Measurements from ENCODE around the gene APBA3.

GRCh38 chr19:3743486-3743885 lies 18.0 kb downstream of the APBA3 start:
- TF ChIP-seq EZH2 (IDR thresholded peaks at IDR 0.05; ENCODE audit: low read length) (no peak), CTCF (optimal IDR thresholded peaks at IDR 0.05 in 1 of 3, IDR thresholded peaks at IDR 0.05 in 1 of 3, conservative IDR thresholded peaks at IDR 0.05 in 1 of 3; ENCODE audit: extremely low read depth in 1 of 3, insufficient read depth in 2 of 3, low read length in 3 of 3) (no peak)
